HCT116 (cell line): Measurements from ENCODE around the gene STPG3. TPM values are rescaled to one million over a fixed set of nuclear protein-coding genes. Genes with fewer than 3 reads are reported as not detected.

Experiments
- ATAC-seq: fragments of 200-7000 bp; cut with Tn5 transposase; 2 replicates; pipeline ENCODE4 v1.9.1; 2020; ENCODE audit warnings: mild to moderate bottlenecking, moderate library complexity
- BruUV-seq: library from RNA; stranded (reverse); fragments of 400-500 nt; replicated peaks from 2 replicates; lab custom pipeline; 2021; lab: Mats Ljungman, UMichigan
- CTCF ChIA-PET: fragments of 300-600 bp; sonication (Branson Sonifier 250); formaldehyde crosslinking; loops from one replicate; lab custom pipeline; 2021; ENCODE audit warnings: antibody characterized with exemption; lab: Charles Lee
- POLR2A ChIA-PET: fragments of 300-600, 350-600 bp; sonication (Branson Sonifier 250); formaldehyde crosslinking; loops from one replicate; lab custom pipeline; 2021; ENCODE audit warnings: antibody characterized with exemption; lab: Charles Lee
- RAD21 ChIA-PET, 2 experiments: fragments of 300-600 bp; sonication (Branson Sonifier 250); formaldehyde crosslinking; loops; one replicate each; lab custom pipeline; 2023; ENCODE audit warnings: low total read pairs in 2 of 2; ENCODE audit not compliant: uncharacterized antibody in 2 of 2, unreplicated experiment in 2 of 2, low non-redundant PET in 1 of 2; lab: Charles Lee
- DNase-seq: peaks from one replicate; pipeline ENCODE4 v3.0.0-alpha.2; 2010; ENCODE audit warnings: low read depth, low spot score
- H2AFZ ChIP-seq: fragments of 200-600 bp; shearing (Covaris generic), sonication (generic); 2 replicates; pipeline ENCODE4 v1.6.1; 2017; ENCODE audit warnings: low read depth, mixed run types, mixed read lengths, antibody characterized with exemption, low read length; ENCODE audit not compliant: poor library complexity, severe bottlenecking
- H3K27ac ChIP-seq: 2 replicates; pipeline ENCODE4 v1.5.1; 2012; ENCODE audit warnings: low read depth, low read length
- H3K27me3 ChIP-seq: fragments of 200-600 bp; sonication (generic); 2 replicates; pipeline ENCODE4 v1.6.1; 2016; ENCODE audit warnings: mixed run types, low read length, mixed read lengths; ENCODE audit not compliant: insufficient read depth
- H3K36me3 ChIP-seq, 2 experiments: fragments of 200-500 bp in 1 of 2; fragments of 200-600 bp in 1 of 2; sonication (Bioruptor generic) in 1 of 2; sonication (generic) in 1 of 2; 2 replicates each; pipeline versions ENCODE4 v1.5.1 to v1.6.1; 2014 to 2016; ENCODE audit warnings: low read length in 2 of 2, inconsistent platforms in 1 of 2, mixed read lengths in 1 of 2, mixed run types in 1 of 2; ENCODE audit not compliant: insufficient read depth in 2 of 2, control insufficient read depth in 1 of 2
- H3K4me1 ChIP-seq, 2 experiments: fragments of 200-600 bp in 1 of 2; sonication (generic) in 1 of 2; 2 replicates each; pipeline versions ENCODE4 v1.5.1 to v1.6.1; 2012 to 2017; ENCODE audit warnings: low read length in 2 of 2, inconsistent platforms in 1 of 2, mild to moderate bottlenecking in 1 of 2, mixed read lengths in 1 of 2, mixed run types in 1 of 2, moderate library complexity in 1 of 2; ENCODE audit not compliant: insufficient read depth in 2 of 2, control insufficient read depth in 1 of 2
- H3K4me2 ChIP-seq: fragments of 200-600 bp; sonication (generic); 2 replicates; pipeline ENCODE4 v1.6.1; 2017; ENCODE audit warnings: mixed run types, low read length, mixed read lengths
- H3K4me3 ChIP-seq, 2 experiments: fragments of 200-600 bp in 1 of 2; sonication (generic) in 1 of 2; replicated peaks in 1 of 2; 2 replicates each; pipeline ENCODE4 v1.5.1; 2011 to 2016; ENCODE audit warnings: low read length in 2 of 2, control low read depth in 1 of 2, low read depth in 1 of 2, mild to moderate bottlenecking in 1 of 2, mixed read lengths in 1 of 2, mixed run types in 1 of 2
- H3K79me2 ChIP-seq: fragments of 200-600 bp; sonication (generic); 2 replicates; pipeline ENCODE4 v1.6.1; 2017; ENCODE audit warnings: mild to moderate bottlenecking, mixed run types, low read length, moderate library complexity, mixed read lengths; ENCODE audit not compliant: insufficient read depth
- H3K9ac ChIP-seq: fragments of 200-600 bp; sonication (generic); 2 replicates; pipeline ENCODE4 v1.6.1; 2016; ENCODE audit warnings: low read length, mixed read lengths
- H3K9me2 ChIP-seq: fragments of 200-600 bp; sonication (generic), shearing (Covaris generic); 2 replicates; pipeline ENCODE4 v1.6.1; 2017; ENCODE audit warnings: mixed run types, mild to moderate bottlenecking, moderate library complexity; ENCODE audit not compliant: insufficient read depth
- H3K9me3 ChIP-seq, 2 experiments: fragments of 200-500 bp in 1 of 2; fragments of 200-600 bp in 1 of 2; sonication (Bioruptor generic) in 1 of 2; sonication (generic) in 1 of 2; 2 replicates each; pipeline ENCODE4 v1.6.1; 2014 to 2017; ENCODE audit warnings: low read length in 2 of 2, mixed read lengths in 2 of 2, inconsistent platforms in 1 of 2, low read depth in 1 of 2, mild to moderate bottlenecking in 1 of 2, mixed run types in 1 of 2, moderate library complexity in 1 of 2; ENCODE audit not compliant: control insufficient read depth in 1 of 2, insufficient read depth in 1 of 2
- H4K20me1 ChIP-seq: fragments of 200-600 bp; sonication (generic), shearing (Covaris generic); 2 replicates; pipeline ENCODE4 v1.6.1; 2017; ENCODE audit warnings: mixed run types, mild to moderate bottlenecking, moderate library complexity; ENCODE audit not compliant: insufficient read depth
- EGR1 ChIP-seq: IDR thresholded peaks from 2 replicates; pipeline ENCODE4 v1.6.1; 2012; ENCODE audit warnings: low read depth
- EZH2 ChIP-seq: fragments of 200-600 bp; sonication (generic); IDR thresholded peaks from 2 replicates; pipeline ENCODE4 v1.6.1; 2017; ENCODE audit warnings: antibody characterized with exemption, mixed run types
- EZH2phosphoT487 ChIP-seq: fragments of 200-600 bp; IDR thresholded peaks from 2 replicates; pipeline ENCODE4 v1.6.1; 2018; ENCODE audit warnings: antibody characterized with exemption, borderline replicate concordance
- FOSL1 ChIP-seq: IDR thresholded peaks from 2 replicates; pipeline ENCODE4 v1.6.1; 2012; ENCODE audit warnings: low read depth
- JUND ChIP-seq: IDR thresholded peaks from 2 replicates; pipeline ENCODE4 v1.6.1; 2012
- RAD21 ChIP-seq: IDR thresholded peaks from 2 replicates; pipeline ENCODE4 v1.6.1; 2012; ENCODE audit warnings: low read depth, mild to moderate bottlenecking
- REST ChIP-seq: IDR thresholded peaks from 2 replicates; pipeline ENCODE4 v1.6.1; 2012; ENCODE audit warnings: low read depth
- SIN3A ChIP-seq: IDR thresholded peaks from 2 replicates; pipeline ENCODE4 v1.6.1; 2012; ENCODE audit warnings: low read depth
- SRF ChIP-seq: IDR thresholded peaks from 2 replicates; pipeline ENCODE4 v1.6.1; 2012; ENCODE audit warnings: low read depth
- TCF7L2 ChIP-seq: IDR thresholded peaks from 2 replicates; pipeline ENCODE4 v1.7.0; 2011; ENCODE audit warnings: borderline replicate concordance, inconsistent platforms; ENCODE audit not compliant: insufficient read depth, insufficient read length; ENCODE audit errors: extremely low read depth
- ZBTB33 ChIP-seq: IDR thresholded peaks from 2 replicates; pipeline ENCODE4 v1.6.1; 2011; ENCODE audit warnings: mild to moderate bottlenecking, low read length, moderate library complexity; ENCODE audit not compliant: insufficient replicate concordance; ENCODE audit errors: extremely low read depth
- ZFX ChIP-seq: fragments of 450-650 bp; IDR thresholded peaks from 2 replicates; pipeline ENCODE4 v1.6.1; 2017
- ZNF274 ChIP-seq: fragments of 200-500 bp; sonication (Bioruptor generic); IDR thresholded peaks from 2 replicates; pipeline ENCODE4 v1.6.1; 2014; ENCODE audit warnings: mild to moderate bottlenecking, low read depth, low read length, inconsistent platforms
- intact Hi-C: fragments of 100-400 bp; cut with micrococcal nuclease; formaldehyde crosslinking; loops from 2 replicates; pipeline ENCODE4 v1.10.0; 2022
- total RNA-seq: library from RNA; stranded (reverse); gene quantifications from one replicate; pipeline ENCODE4 v1.2.1, GENCODE V29; 2021; ENCODE audit not compliant: unreplicated experiment

Gene STPG3
- total RNA-seq, 1 experiment from 2014 or later: not detected

- TF ChIP-seq REST: no peak
Observed at GRCh38 chr9:137219757-137220316, 31.2 kb upstream of the STPG3 start (continued).

- ATAC-seq (no peak), DNase-seq (no peak)
- H3K36me3 ChIP-seq: no peaks in the 10 kb centered on the region
- H4K20me1 ChIP-seq: no peaks in the 10 kb centered on the region
- no peak overlapping the region for H3K9ac ChIP-seq
- RAD21 ChIA-PET: no interaction called here
- peaks cover 42 to 74% of the 10 kb centered on the region in 2 experiments for H3K4me1 ChIP-seq
- intact Hi-C loops: loop anchor here (10.0 kb wide), 1 partner anchor 436 kb away; no protein-coding TSS in a partner anchor
- CTCF ChIA-PET: interaction anchor here (0.7 kb wide), 1 partner anchor 22 kb away, joined by 6 read pairs; no protein-coding TSS in a partner anchor
- no peak overlapping the region for H2AFZ ChIP-seq
- POLR2A ChIA-PET: interaction anchor here (1.2 kb wide), 1 partner anchor 20 kb away, joined by 3 read pairs; the partner anchor contains the start of gene TUBB4B
- H3K79me2 ChIP-seq: no peaks in the 10 kb centered on the region
- no peaks in the 10 kb centered on the region for H3K9me2 ChIP-seq
- no peaks in the 10 kb centered on the region for H3K27me3 ChIP-seq
- no peak overlapping the region for H3K4me3 ChIP-seq
- H3K4me2 ChIP-seq: no peak overlapping the region
- H3K27ac ChIP-seq: peak overlapping the region; percentile 37; the same call in 1 of the 2 replicates
- H3K9me3 ChIP-seq: no peaks in the 10 kb centered on the region
- BruUV-seq: TSS peak; percentile 57
- no peak for TF ChIP-seq ZBTB33
- TF ChIP-seq ZNF274: no peak
- no peak for TF ChIP-seq EZH2
- TF ChIP-seq TCF7L2: no peak
- TF ChIP-seq JUND: no peak
- no peak for TF ChIP-seq REST
- TF ChIP-seq FOSL1: no peak
- TF ChIP-seq EGR1: no peak
- TF ChIP-seq SRF: no peak
- no peak for TF ChIP-seq SIN3A
- no peak for TF ChIP-seq RAD21
- TF ChIP-seq EZH2phosphoT487: no peak
- TF ChIP-seq ZFX: no peak
Observed at GRCh38 chr9:137220317-137221094, 30.6 kb upstream of the STPG3 start.
